HepG2 (cell line): ENCODE measurements around the gene HSPB2. TPM values are rescaled to one million over a fixed set of nuclear protein-coding genes. Genes with fewer than 3 reads are reported as not detected.
A peak's percentile ranks its signal among the peaks of the same experiment; 100 is the strongest.

Source experiments
- BORCS8-MEF2B ChIP-seq: sonication (generic); formaldehyde crosslinking; IDR thresholded peaks from 2 replicates; pipeline ENCODE4 v1.8.0; 2022; ENCODE audit warnings: mild to moderate bottlenecking, missing genetic modification reagents
- FOXK1 ChIP-seq: sonication (generic); formaldehyde crosslinking; IDR thresholded peaks from 2 replicates; pipeline ENCODE4 v1.4.0; 2020; ENCODE audit warnings: low read depth, missing genetic modification reagents, borderline replicate concordance
- KAT2B ChIP-seq: fragments of 150-350 bp; IDR thresholded peaks from 2 replicates; pipeline ENCODE4 v1.6.1; 2014; ENCODE audit warnings: low read depth, low read length, borderline replicate concordance
- KLF11 ChIP-seq: IDR thresholded peaks from 2 replicates; pipeline ENCODE4 v1.6.1; 2016; ENCODE audit warnings: missing compliant biosample characterization
- PITX1 ChIP-seq: sonication (generic); formaldehyde crosslinking; IDR thresholded peaks from 2 replicates; pipeline ENCODE4 v1.5.1; 2020; ENCODE audit warnings: mild to moderate bottlenecking, missing genetic modification reagents
- TARDBP ChIP-seq: sonication (generic); formaldehyde crosslinking; IDR thresholded peaks from 2 replicates; pipeline ENCODE4 v1.8.0; 2022; ENCODE audit warnings: mild to moderate bottlenecking, missing genetic modification reagents
- ZC3H13 ChIP-seq: sonication (generic); formaldehyde crosslinking; IDR thresholded peaks from 2 replicates; pipeline ENCODE4 v1.8.1; 2023; ENCODE audit warnings: mild to moderate bottlenecking, missing genetic modification reagents, moderate library complexity
- ZNF501 ChIP-seq: sonication (generic); formaldehyde crosslinking; IDR thresholded peaks from 2 replicates; pipeline ENCODE4 v1.5.1; 2020; ENCODE audit warnings: mild to moderate bottlenecking, moderate library complexity, missing genetic modification reagents
- ZNF546 ChIP-seq: sonication (generic); formaldehyde crosslinking; conservative IDR thresholded peaks from 2 replicates; pipeline ENCODE4 v1.8.1; 2023; ENCODE audit warnings: mild to moderate bottlenecking, missing genetic modification reagents
- ZNF598 ChIP-seq: sonication (generic); formaldehyde crosslinking; IDR thresholded peaks from 2 replicates; pipeline ENCODE4 v1.5.1; 2020; ENCODE audit warnings: mild to moderate bottlenecking, missing genetic modification reagents, borderline replicate concordance
- ZNF713 ChIP-seq: sonication (generic); formaldehyde crosslinking; IDR thresholded peaks from 2 replicates; pipeline ENCODE4 v1.4.0; 2020; ENCODE audit warnings: mild to moderate bottlenecking, missing genetic modification reagents
- polyA plus RNA-seq, 8 experiments: library from polyadenylated mRNA; depleted of rRNA in 3 of 8; stranded (reverse) in 7 of 8; unstranded in 1 of 8; fragments of >200 nt; fragmentation: Illumina TruSeq in 4 of 8; extraction: Trizol in 4 of 8; gene quantifications; 2 replicates each; pipeline versions ENCODE4 v1.2.1 to v1.2.3, GENCODE V29; 2011 to 2016; ENCODE audit warnings: low read depth in 4 of 8, missing spikeins in 1 of 8, mixed read lengths in 1 of 8; ENCODE audit not compliant: insufficient read depth in 1 of 8
- total RNA-seq, 5 experiments: library from RNA; depleted of rRNA; stranded (reverse); fragments of >200 nt; fragmentation: Illumina TruSeq; extraction: Trizol; gene quantifications; 2 replicates each; pipeline ENCODE4 v1.2.3, GENCODE V29; 2016; ENCODE audit warnings: low read depth in 1 of 5
- TF ChIP-seq, protein P1 (sequence below): sonication (generic); formaldehyde crosslinking; IDR thresholded peaks from 2 replicates; pipeline ENCODE4 v1.5.1; 2020; ENCODE audit warnings: missing genetic modification reagents, mild to moderate bottlenecking, borderline replicate concordance
- TF ChIP-seq, protein P2 (sequence below): IDR thresholded peaks from 2 replicates; pipeline ENCODE4 v1.6.1; 2016
- TF ChIP-seq, protein P3 (sequence below): sonication (generic); formaldehyde crosslinking; IDR thresholded peaks from 2 replicates; pipeline ENCODE4 v1.4.0; 2020; ENCODE audit warnings: missing genetic modification reagents
- TF ChIP-seq, protein P4 (sequence below): sonication (generic); formaldehyde crosslinking; IDR thresholded peaks from 2 replicates; pipeline ENCODE4 v1.4.0; 2020; ENCODE audit warnings: mild to moderate bottlenecking, missing genetic modification reagents

HSPB2 gene
- total and polyA plus RNA-seq, 2 of the 13 experiments (the other 11 are each of a cell fraction or from before 2014, with no cell fraction given), result 0.04 TPM; not detected in 1

DNA sequence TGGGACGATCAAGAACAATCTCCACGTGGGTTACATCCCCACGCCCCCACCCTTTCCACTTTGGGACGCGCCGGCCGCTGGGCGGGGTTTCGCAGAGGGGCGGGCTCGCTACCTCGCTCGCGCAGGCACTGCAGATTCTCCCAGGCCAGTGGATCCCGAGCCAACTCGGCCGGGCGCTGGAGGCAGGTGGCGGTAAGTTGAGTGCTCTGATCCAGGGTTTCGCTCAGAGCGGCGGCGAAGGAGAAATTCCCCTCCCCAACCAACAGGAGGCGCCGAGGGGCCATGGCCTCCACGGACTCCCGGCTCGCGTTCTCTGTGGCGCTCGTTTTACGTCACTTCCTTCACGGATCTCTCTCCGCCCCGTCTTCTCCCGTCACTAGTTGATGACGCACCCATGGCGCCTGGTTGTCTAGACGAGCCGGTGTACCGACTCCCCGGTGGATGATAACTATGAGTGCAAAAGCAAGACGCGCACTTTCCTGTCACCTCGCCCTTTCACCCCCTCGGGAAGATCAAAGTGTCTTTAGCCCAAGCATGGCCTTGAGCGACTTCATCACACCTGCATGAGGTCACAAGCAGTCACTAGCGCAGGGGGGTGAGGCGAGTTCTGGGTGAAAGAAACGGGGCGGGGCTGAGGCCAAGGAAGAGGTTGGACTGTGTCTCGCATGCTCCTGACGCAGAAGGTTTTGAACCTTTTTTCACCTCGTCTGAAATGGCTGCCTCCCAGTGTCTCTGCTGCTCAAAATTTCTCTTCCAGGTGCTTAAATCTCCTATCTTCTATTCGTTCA is 33.5 kb upstream of the HSPB2 start, which contains the start of the genes CFAP68 and FDXACB1 (continued):
- peak; percentile 84; the same call in 1 of the 2 replicates for TF ChIP-seq FOXK1 (CRISPR knock-in tag)
- TF ChIP-seq, protein P1, sequence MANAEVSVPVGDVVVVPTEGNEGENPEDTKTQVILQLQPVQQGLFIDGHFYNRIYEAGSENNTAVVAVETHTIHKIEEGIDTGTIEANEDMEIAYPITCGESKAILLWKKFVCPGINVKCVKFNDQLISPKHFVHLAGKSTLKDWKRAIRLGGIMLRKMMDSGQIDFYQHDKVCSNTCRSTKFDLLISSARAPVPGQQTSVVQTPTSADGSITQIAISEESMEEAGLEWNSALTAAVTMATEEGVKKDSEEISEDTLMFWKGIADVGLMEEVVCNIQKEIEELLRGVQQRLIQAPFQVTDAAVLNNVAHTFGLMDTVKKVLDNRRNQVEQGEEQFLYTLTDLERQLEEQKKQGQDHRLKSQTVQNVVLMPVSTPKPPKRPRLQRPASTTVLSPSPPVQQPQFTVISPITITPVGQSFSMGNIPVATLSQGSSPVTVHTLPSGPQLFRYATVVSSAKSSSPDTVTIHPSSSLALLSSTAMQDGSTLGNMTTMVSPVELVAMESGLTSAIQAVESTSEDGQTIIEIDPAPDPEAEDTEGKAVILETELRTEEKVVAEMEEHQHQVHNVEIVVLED, result peak; percentile 74; the same call in 1 of the 2 replicates
- TF ChIP-seq, protein P2, sequence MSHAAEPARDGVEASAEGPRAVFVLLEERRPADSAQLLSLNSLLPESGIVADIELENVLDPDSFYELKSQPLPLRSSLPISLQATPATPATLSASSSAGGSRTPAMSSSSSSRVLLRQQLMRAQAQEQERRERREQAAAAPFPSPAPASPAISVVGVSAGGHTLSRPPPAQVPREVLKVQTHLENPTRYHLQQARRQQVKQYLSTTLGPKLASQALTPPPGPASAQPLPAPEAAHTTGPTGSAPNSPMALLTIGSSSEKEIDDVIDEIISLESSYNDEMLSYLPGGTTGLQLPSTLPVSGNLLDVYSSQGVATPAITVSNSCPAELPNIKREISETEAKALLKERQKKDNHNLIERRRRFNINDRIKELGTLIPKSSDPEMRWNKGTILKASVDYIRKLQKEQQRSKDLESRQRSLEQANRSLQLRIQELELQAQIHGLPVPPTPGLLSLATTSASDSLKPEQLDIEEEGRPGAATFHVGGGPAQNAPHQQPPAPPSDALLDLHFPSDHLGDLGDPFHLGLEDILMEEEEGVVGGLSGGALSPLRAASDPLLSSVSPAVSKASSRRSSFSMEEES (CRISPR knock-in tag), result 0 out of 2 replicates have a peak, but pooled peaks have one; percentile 15
- TF ChIP-seq BORCS8-MEF2B, result peak; percentile 19; the same call in 1 of the 2 replicates
- no peak for TF ChIP-seq KAT2B
- 0 out of 2 replicates have a peak, but pooled peaks have one; percentile 78 for TF ChIP-seq ZNF713 (CRISPR knock-in tag)
- 0 out of 2 replicates have a peak, but pooled peaks have one; percentile 47 for TF ChIP-seq KLF11 (CRISPR knock-in tag)
- TF ChIP-seq ZNF501 (CRISPR knock-in tag), result peak; percentile 89; the same call in 1 of the 2 replicates
- TF ChIP-seq ZNF598, result peak; percentile 64; the same call in 1 of the 2 replicates
- TF ChIP-seq, protein P3, sequence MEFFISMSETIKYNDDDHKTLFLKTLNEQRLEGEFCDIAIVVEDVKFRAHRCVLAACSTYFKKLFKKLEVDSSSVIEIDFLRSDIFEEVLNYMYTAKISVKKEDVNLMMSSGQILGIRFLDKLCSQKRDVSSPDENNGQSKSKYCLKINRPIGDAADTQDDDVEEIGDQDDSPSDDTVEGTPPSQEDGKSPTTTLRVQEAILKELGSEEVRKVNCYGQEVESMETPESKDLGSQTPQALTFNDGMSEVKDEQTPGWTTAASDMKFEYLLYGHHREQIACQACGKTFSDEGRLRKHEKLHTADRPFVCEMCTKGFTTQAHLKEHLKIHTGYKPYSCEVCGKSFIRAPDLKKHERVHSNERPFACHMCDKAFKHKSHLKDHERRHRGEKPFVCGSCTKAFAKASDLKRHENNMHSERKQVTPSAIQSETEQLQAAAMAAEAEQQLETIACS, result 0 out of 2 replicates have a peak, but pooled peaks have one; percentile 29
- no peak; the same call in 1 of the 2 replicates for TF ChIP-seq ZNF546 (CRISPR knock-in tag)
- peak; percentile 75; the same call in 1 of the 2 replicates for TF ChIP-seq ZC3H13 (CRISPR knock-in tag)
- TF ChIP-seq PITX1 (CRISPR knock-in tag), result peak; percentile 82; the same call in 1 of the 2 replicates
- TF ChIP-seq, protein P4, sequence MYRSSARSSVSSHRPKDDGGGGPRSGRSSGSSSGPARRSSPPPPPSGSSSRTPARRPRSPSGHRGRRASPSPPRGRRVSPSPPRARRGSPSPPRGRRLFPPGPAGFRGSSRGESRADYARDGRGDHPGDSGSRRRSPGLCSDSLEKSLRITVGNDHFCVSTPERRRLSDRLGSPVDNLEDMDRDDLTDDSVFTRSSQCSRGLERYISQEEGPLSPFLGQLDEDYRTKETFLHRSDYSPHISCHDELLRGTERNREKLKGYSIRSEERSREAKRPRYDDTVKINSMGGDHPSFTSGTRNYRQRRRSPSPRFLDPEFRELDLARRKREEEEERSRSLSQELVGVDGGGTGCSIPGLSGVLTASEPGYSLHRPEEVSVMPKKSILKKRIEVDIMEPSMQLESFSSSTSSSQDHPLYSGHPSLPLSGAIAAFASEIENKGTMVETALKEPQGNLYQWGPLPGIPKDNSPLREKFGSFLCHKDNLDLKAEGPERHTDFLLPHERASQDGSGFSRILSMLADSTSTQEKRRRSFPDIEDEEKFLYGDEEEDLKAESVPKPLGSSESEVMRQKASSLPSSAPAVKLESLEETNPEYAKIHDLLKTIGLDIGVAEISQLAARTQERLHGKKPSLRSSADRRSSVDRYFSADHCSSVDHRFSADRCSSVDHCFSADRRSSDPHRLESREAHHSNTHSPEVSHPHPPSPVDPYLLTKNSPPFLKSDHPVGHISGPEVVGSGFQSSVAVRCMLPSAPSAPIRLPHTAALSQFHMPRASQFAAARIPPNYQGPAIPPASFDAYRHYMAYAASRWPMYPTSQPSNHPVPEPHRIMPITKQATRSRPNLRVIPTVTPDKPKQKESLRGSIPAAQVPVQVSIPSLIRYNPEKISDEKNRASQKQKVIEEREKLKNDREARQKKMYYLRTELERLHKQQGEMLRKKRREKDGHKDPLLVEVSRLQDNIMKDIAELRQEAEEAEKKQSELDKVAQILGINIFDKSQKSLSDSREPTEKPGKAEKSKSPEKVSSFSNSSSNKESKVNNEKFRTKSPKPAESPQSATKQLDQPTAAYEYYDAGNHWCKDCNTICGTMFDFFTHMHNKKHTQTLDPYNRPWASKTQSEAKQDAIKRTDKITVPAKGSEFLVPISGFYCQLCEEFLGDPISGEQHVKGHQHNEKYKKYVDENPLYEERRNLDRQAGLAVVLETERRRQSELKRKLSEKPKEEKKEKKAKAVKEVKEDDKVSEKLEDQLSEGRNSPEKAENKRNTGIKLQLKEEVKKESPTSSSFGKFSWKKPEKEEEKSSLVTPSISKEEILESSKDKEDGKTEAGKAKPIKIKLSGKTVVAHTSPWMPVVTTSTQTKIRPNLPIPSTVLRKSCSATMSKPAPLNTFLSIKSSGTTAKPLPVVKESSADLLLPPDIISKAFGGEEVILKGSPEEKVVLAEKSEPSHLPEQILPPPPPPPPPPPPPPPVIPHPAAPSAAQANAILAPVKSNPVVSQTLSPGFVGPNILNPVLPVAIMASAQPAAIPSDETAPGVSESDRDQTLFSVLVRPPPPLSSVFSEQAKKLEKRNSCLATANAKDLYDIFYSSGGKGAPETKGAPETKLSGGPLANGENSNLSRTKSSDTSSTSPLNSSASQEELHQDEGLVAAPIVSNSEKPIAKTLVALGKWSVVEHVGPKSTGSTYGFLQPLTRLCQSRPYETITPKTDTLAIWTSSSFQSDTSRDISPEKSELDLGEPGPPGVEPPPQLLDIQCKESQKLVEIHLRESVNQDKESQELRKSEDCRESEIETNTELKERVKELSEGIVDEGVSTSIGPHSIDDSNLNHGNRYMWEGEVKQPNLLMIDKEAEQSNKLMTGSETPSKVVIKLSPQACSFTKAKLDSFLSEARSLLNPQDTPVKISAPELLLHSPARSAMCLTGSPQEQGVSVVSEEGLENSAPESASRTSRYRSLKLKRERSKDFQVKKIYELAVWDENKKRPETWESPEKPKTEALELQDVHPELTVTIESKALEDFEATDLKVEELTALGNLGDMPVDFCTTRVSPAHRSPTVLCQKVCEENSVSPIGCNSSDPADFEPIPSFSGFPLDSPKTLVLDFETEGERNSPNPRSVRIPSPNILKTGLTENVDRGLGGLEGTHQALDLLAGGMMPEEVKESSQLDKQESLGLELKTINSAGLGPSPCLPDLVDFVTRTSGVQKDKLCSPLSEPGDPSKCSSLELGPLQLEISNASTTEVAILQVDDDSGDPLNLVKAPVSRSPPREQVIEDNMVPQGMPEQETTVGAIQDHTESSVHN (CRISPR knock-in tag), result peak; percentile 60; the same call in 1 of the 2 replicates
- peak; percentile 46; the same call in 1 of the 2 replicates for TF ChIP-seq TARDBP (CRISPR knock-in tag)
